SU-DHL-6 (cell line): Measurements from ENCODE around the gene PLXNC1.

ENCODE experiments used
- H2AFZ ChIP-seq: fragments of 200-600 bp; sonication (generic); 2 replicates; pipeline ENCODE4 v1.6.1; 2014; ENCODE audit warnings: low read depth, mild to moderate bottlenecking, moderate library complexity, mixed read lengths, antibody characterized with exemption, low read length; ENCODE audit not compliant: severe bottlenecking
- H3F3A ChIP-seq: fragments of 200-600 bp; shearing (Covaris generic); 2 replicates; pipeline ENCODE4 v1.6.0; 2016; ENCODE audit warnings: antibody characterized with exemption, mild to moderate bottlenecking; ENCODE audit not compliant: insufficient read depth
- H3K27ac ChIP-seq: fragments of 200-600 bp; sonication (generic); 2 replicates; pipeline ENCODE4 v1.5.1; 2016; ENCODE audit warnings: low read depth, mild to moderate bottlenecking, low read length, moderate library complexity, mixed read lengths
- H3K27me3 ChIP-seq: fragments of 200-600 bp; sonication (generic), shearing (Covaris generic); 2 replicates; pipeline ENCODE4 v1.6.0; 2014; ENCODE audit warnings: mild to moderate bottlenecking, low read length
- H3K36me3 ChIP-seq: fragments of 200-600 bp; sonication (generic); 2 replicates; pipeline ENCODE4 v1.6.1; 2014; ENCODE audit warnings: mild to moderate bottlenecking, low read length, mixed read lengths
- H3K4me2 ChIP-seq: fragments of 300-600, 200-600 bp; shearing (Covaris generic), sonication (generic); 2 replicates; pipeline ENCODE4 v1.6.0; 2014; ENCODE audit warnings: low read length, low read depth, mild to moderate bottlenecking; ENCODE audit not compliant: poor library complexity, severe bottlenecking
- H3K4me3 ChIP-seq: fragments of 200-600 bp; sonication (generic); 2 replicates; pipeline ENCODE4 v1.5.1; 2014; ENCODE audit warnings: antibody characterized with exemption, low read length, mild to moderate bottlenecking, mixed read lengths; ENCODE audit not compliant: insufficient read depth, poor library complexity, severe bottlenecking
- H3K79me2 ChIP-seq: fragments of 200-600 bp; sonication (generic); 2 replicates; pipeline ENCODE4 v1.6.1; 2014; ENCODE audit warnings: mild to moderate bottlenecking, low read length, moderate library complexity; ENCODE audit not compliant: insufficient read depth
- H3K9ac ChIP-seq: fragments of 200-600 bp; sonication (generic); 2 replicates; pipeline ENCODE4 v1.7.0; 2014; ENCODE audit warnings: mild to moderate bottlenecking, low read length
- H3K9me2 ChIP-seq: fragments of 200-600 bp; sonication (generic); replicated peaks from 2 replicates; pipeline ENCODE4 v1.6.1; 2014; ENCODE audit warnings: low read length; ENCODE audit not compliant: insufficient read depth
- H3K9me3 ChIP-seq: fragments of 200-600 bp; sonication (generic); 2 replicates; pipeline ENCODE4 v1.6.1; 2014; ENCODE audit warnings: low read length, mixed read lengths; ENCODE audit not compliant: insufficient read depth
- H4K20me1 ChIP-seq: fragments of 200-600 bp; sonication (generic); 2 replicates; pipeline ENCODE4 v1.6.1; 2014; ENCODE audit warnings: low read depth, mild to moderate bottlenecking, antibody characterized with exemption, low read length, moderate library complexity, mixed read lengths
- EZH2phosphoT487 ChIP-seq: fragments of 200-600 bp; sonication (generic), shearing (Covaris generic); conservative IDR thresholded peaks from 2 replicates; pipeline ENCODE4 v1.6.1; 2018; ENCODE audit warnings: mild to moderate bottlenecking, antibody characterized with exemption, low read length, moderate library complexity, mixed read lengths
- TF ChIP-seq, protein P1 (sequence below): fragments of 200-600 bp; sonication (generic); IDR thresholded peaks from one replicate; pipeline ENCODE4 v1.5.1; 2017; ENCODE audit warnings: antibody characterized with exemption, mild to moderate bottlenecking, low read length, moderate library complexity; ENCODE audit not compliant: insufficient read depth, poor library complexity, severe bottlenecking

Gene PLXNC1

DNA sequence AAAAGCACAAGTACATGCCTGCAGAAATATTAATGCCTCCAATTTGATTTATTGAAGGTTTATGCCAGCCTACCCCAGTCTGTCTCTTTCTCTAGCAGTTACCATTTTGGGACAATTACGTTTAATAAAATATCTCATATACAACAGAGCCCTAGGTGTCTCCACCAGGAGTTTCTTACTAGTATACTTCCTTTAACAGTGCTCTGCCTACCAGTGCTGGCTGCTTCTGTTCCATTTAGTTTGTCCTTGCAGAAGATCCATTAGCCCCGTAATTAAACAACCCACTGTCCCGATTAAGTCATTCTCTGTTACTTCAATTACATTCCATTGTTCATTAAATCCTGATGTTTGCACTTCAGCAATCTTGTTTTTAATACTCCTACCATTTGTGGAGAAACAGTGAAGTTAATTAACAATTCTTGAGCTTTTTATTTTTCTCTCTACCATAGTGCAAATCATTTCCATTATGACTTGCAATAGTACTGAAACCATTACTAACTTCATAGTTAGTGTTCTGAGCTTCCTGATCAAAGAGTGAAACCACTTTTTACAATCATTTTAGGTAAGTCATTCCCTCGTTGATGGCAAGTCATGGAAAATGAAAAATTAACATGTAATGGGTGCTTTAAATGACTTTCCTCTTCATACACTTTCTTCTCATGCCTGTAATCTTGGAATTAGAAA lies 121.1 kb downstream of the PLXNC1 start:
- Histone ChIP-seq H3K36me3 (no peaks in the 10 kb centered on the region; the same call in 1 of the 2 replicates), H3F3A (no peaks in the 10 kb centered on the region)

DNA sequence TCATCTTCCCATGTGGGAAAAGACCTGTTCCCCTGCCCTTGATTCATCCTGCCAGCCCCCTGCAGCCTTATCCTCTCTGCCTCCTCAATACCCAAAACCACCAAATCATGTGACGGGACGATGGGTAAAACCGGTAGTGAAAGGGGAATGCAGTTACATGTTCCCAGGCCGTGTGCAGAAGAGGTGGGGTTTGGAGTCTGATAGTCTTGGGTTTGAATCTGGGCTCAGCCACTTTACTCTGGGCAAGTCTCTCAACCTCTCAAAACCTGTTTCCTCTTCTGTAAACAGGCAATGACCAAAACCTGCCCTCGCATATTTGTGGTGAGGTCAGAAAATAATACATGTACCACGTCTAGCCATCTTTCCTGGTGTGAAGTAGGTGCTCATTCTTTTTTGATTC lies 123.0 kb downstream of the PLXNC1 start:
- no peak for TF ChIP-seq EZH2phosphoT487
- TF ChIP-seq, protein P1, sequence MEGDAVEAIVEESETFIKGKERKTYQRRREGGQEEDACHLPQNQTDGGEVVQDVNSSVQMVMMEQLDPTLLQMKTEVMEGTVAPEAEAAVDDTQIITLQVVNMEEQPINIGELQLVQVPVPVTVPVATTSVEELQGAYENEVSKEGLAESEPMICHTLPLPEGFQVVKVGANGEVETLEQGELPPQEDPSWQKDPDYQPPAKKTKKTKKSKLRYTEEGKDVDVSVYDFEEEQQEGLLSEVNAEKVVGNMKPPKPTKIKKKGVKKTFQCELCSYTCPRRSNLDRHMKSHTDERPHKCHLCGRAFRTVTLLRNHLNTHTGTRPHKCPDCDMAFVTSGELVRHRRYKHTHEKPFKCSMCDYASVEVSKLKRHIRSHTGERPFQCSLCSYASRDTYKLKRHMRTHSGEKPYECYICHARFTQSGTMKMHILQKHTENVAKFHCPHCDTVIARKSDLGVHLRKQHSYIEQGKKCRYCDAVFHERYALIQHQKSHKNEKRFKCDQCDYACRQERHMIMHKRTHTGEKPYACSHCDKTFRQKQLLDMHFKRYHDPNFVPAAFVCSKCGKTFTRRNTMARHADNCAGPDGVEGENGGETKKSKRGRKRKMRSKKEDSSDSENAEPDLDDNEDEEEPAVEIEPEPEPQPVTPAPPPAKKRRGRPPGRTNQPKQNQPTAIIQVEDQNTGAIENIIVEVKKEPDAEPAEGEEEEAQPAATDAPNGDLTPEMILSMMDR: no peak
- H3K4me3 ChIP-seq: no peak overlapping the region
- no peak overlapping the region for H3K4me2 ChIP-seq
- no peaks in the 10 kb centered on the region for H4K20me1 ChIP-seq
- H3K36me3 ChIP-seq: no peaks in the 10 kb centered on the region
- H3K9me3 ChIP-seq: no peaks in the 10 kb centered on the region
- no peaks in the 10 kb centered on the region for H3F3A ChIP-seq
- H3K9me2 ChIP-seq: no peaks in the 10 kb centered on the region
- no peak overlapping the region for H2AFZ ChIP-seq
- no peaks in the 10 kb centered on the region for H3K27me3 ChIP-seq
- no peak overlapping the region for H3K27ac ChIP-seq
- no peak overlapping the region for H3K9ac ChIP-seq
- no peaks in the 10 kb centered on the region for H3K79me2 ChIP-seq

More for the DNA sequence above, 121.1 kb downstream of the PLXNC1 start:
- H3K9me3 ChIP-seq: no peaks in the 10 kb centered on the region
- no peak overlapping the region for H3K4me2 ChIP-seq
- no peak overlapping the region for H3K27ac ChIP-seq
- no peak overlapping the region for H3K4me3 ChIP-seq
- no peaks in the 10 kb centered on the region for H3K79me2 ChIP-seq
- H3K9ac ChIP-seq: no peak overlapping the region
- H4K20me1 ChIP-seq: no peaks in the 10 kb centered on the region
- TF ChIP-seq, protein P1: no peak
- TF ChIP-seq EZH2phosphoT487: no peak
- H3K27me3 ChIP-seq: no peaks in the 10 kb centered on the region
- no peak overlapping the region for H2AFZ ChIP-seq
- H3K9me2 ChIP-seq: no peaks in the 10 kb centered on the region

DNA sequence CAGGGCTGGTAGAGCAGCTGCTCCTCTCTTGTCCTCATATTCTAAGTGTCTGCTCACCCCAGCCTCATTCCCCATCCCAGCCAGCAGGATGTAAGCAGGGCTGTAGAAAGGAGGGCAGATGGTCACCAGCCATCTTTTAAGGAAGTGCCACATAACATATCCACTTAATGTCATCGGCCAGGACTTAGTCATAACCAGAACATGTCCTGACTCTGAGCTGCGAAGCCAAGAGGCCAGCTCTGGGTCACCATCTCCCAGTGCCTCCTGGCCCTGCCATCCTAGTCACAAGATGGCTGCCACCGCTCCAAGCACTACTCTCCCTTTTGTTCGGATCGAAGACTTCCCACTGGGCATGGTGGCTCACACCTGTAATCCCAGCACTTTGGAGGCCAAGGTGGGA lies 123.9 kb downstream of the PLXNC1 start:
- H3K36me3 ChIP-seq: no peaks in the 10 kb centered on the region
- no peaks in the 10 kb centered on the region for H3K9me3 ChIP-seq
- H3F3A ChIP-seq: no peaks in the 10 kb centered on the region
- no peaks in the 10 kb centered on the region for H3K79me2 ChIP-seq
- H2AFZ ChIP-seq: no peak overlapping the region
- TF ChIP-seq, protein P1: no peak
- TF ChIP-seq EZH2phosphoT487: no peak
- no peak overlapping the region for H3K9ac ChIP-seq
- H3K27ac ChIP-seq: no peak overlapping the region
- H3K9me2 ChIP-seq: no peaks in the 10 kb centered on the region
- no peak overlapping the region for H3K4me3 ChIP-seq
- H4K20me1 ChIP-seq: no peaks in the 10 kb centered on the region
- H3K4me2 ChIP-seq: no peak overlapping the region
- H3K27me3 ChIP-seq: no peaks in the 10 kb centered on the region
